Coronary artery (tissue), 2 donors: Measurements from ENCODE around the gene WHRN.

Experiments
- DNase-seq: peaks from one replicate; pipeline ENCODE4 v3.0.0-alpha.2; 2017; ENCODE audit warnings: low spot score
- H3K27ac ChIP-seq, 2 donors: fragments of 200-600 bp; sonication (generic); one replicate each; pipeline ENCODE4 v1.5.1; 2016 to 2019
- H3K4me3 ChIP-seq: fragments of 200-600 bp; sonication (generic); 2 replicates; pipeline ENCODE4 v1.5.1; 2016; ENCODE audit warnings: mild to moderate bottlenecking, moderate library complexity
- CTCF ChIP-seq: fragments of 200-600 bp; sonication (generic); IDR thresholded peaks from one replicate; pipeline ENCODE4 v1.5.1; 2019; ENCODE audit warnings: antibody characterized with exemption

Gene WHRN

DNA sequence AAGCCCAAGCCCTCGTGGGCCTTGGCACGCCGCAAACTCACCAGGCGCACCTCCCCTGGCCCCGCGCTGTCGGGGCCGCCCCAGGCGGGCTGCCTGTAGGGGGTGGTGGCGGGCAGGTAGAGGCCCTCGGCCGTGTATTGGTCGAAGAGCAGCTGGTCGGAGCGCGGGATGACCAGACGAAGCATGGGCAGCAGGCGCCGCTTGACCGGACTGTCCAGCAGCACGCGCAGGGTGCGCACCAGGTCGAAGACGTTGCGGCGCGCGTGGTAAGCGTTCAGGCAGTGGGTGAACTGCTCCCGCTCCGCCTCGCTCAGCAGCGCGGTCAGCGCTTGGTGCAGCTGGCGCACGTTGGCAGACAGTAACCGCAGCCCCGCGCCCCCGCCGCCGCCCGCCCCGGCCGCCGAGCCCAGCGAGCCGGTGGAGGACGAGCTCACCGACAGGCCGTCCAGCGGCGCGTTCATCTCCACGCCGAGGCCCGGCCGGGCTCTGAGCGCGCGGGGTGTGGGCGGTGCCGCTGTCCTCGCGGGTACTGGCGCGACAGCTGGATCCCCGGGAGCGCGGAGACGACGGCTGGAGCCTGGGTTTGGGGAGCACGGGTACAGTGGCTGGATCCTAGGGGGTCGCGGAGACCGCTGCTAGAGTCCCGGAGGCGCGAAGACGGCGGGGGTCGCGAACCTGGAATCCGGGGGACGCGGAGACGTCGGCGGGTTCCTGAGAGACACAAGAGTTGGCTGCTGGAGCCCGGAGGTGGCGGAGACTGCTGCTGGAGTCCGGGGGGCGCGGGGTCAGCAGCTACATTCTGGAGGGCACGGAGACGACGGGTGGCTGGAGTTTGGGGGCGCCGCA, 709 bp downstream of the WHRN start:
- no peak for DNase-seq
- Histone ChIP-seq H3K27ac (peak overlapping the region in 1 of 2 donors; percentile 25), H3K4me3 (peak overlapping the region; percentile 81)
- TF ChIP-seq CTCF = no peak

- Histone ChIP-seq H3K4me3 (peak overlapping the region; percentile 81), H3K27ac (no peak overlapping the region)
- DNase-seq = no peak
- no peak for TF ChIP-seq CTCF
Observed at GRCh38 chr9:114503522-114504340, 1.5 kb downstream of the WHRN start.

- no peak overlapping the region for H3K4me3 ChIP-seq
- no peak for TF ChIP-seq CTCF
- H3K27ac ChIP-seq = no peak overlapping the region
- DNase-seq = no peak
Observed at GRCh38 chr9:114503009-114503408, 2.3 kb downstream of the WHRN start.

- no peak for TF ChIP-seq CTCF
- Histone ChIP-seq H3K27ac (no peak overlapping the region), H3K4me3 (no peak overlapping the region)
- DNase-seq = no peak
Observed at GRCh38 chr9:114501796-114502682, 3.2 kb downstream of the WHRN start.

DNA sequence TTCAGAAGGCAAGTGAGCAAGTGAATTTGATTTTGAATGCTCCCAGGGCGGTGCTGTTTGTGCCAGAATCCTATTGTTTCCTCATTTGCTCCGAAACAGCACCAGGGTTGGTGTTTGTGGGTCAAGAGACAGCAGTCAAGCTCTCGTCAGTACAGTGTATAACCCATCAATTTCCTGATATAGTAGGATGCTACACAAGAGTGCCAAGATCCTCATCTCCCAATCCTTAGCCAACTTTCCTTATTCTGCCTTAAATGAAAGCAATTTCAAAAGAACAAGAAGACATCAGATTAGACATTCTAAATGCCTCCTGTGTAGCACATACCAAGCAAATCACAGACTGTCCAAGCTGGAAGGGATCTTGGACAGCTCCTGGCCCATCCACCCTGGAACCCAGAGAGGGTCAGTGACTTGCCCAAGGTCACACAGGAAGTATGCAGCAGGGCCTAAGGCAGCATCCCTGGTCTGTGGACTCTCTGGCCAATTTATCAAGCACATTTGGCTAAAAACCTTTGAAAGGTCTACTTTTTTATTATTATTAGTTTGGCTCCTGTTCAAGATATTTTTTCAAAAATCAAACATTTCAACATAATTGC, 4.5 kb downstream of the WHRN start:
- no peak overlapping the region for H3K27ac ChIP-seq
- no peak for TF ChIP-seq CTCF
- H3K4me3 ChIP-seq = no peak overlapping the region
- no peak for DNase-seq

GRCh38 chr9:114499941-114500696, 5.2 kb downstream of the WHRN start:
- no peak for TF ChIP-seq CTCF
- Histone ChIP-seq H3K27ac (no peak overlapping the region), H3K4me3 (no peak overlapping the region)
- no peak for DNase-seq
